ENCODE measurements around the gene HMX1.

The HMX1 gene

GRCh38 chr4:8849266-8850073 is 22.2 kb downstream of the HMX1 start:
- DNase-seq (ENCODE audit: low read depth, low spot score): no peak

GRCh38 chr4:8848507-8849265 is 23.0 kb downstream of the HMX1 start:
- DNase-seq (ENCODE audit: low read depth, low spot score): no peak
- H3K4me3 ChIP-seq (ENCODE audit: low read length): no peak overlapping the region

More at GRCh38 chr4:8849266-8850073, 22.2 kb downstream of the HMX1 start:
- H3K4me3 ChIP-seq (ENCODE audit: low read length): no peak overlapping the region

DNA sequence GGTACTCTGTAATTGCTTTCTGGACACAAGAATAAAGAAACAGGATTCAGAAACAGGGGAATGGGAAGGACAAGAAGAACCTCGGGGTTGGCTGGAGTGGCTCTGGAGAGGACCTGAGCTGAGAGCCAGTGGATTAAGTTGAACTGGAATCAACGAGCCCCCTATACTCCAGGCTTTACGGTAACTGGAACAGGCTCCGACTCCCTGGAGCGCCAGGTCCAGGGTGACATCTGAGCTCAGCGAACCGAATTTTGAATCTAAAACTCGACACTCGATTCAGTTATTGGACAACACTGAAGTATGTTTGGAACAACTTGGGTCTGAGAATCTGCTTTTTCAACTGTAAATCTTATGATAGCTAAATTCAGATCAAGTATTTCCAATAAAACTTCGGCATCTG is 23.9 kb downstream of the HMX1 start:
- no peak for DNase-seq (ENCODE audit: low read depth, low spot score)
- no peak overlapping the region for H3K4me3 ChIP-seq (ENCODE audit: low read length)

GRCh38 chr4:8847331-8847730 is 24.3 kb downstream of the HMX1 start:
- no peak for DNase-seq (ENCODE audit: low read depth, low spot score)
- no peak overlapping the region for H3K4me3 ChIP-seq (ENCODE audit: low read length)

- no peak for DNase-seq (ENCODE audit: low read depth, low spot score)
- no peak overlapping the region for H3K4me3 ChIP-seq (ENCODE audit: low read length)
Measured at GRCh38 chr4:8846826-8847225, 24.8 kb downstream of the HMX1 start.

DNA sequence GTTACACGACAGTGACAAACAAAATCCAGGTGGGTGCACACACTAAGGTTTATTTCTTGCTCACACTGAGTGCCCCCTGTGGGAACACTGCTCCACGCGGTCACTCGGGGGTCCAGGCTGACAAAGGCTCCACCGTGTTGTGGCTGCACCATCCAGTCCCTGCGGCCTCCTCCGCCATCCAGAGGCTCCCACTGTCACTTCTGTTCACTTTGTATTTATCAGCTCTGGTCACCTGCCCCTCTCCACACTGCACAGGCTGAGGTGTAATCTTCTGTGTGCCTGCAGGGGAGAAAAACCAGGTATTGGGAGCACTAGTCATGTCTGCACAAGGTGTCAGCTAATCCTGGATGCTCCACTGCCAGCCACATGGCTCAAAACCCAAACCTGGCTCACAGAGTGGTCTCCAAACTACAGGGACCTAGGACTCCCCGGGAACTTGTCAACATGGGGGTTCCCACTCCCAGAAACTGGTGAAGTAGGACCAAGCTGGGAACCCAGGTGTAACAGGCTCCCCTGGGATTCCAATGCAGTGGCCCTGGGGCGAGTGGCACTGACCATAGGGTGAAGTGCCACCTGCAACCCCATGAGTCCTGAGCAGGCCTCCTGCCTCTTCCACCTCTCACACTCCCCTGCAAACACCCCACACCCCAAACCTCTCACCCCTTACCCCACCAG is 25.5 kb downstream of the HMX1 start:
- no peak for DNase-seq (ENCODE audit: low read depth, low spot score)
- H3K4me3 ChIP-seq (ENCODE audit: low read length): no peak overlapping the region

DNA sequence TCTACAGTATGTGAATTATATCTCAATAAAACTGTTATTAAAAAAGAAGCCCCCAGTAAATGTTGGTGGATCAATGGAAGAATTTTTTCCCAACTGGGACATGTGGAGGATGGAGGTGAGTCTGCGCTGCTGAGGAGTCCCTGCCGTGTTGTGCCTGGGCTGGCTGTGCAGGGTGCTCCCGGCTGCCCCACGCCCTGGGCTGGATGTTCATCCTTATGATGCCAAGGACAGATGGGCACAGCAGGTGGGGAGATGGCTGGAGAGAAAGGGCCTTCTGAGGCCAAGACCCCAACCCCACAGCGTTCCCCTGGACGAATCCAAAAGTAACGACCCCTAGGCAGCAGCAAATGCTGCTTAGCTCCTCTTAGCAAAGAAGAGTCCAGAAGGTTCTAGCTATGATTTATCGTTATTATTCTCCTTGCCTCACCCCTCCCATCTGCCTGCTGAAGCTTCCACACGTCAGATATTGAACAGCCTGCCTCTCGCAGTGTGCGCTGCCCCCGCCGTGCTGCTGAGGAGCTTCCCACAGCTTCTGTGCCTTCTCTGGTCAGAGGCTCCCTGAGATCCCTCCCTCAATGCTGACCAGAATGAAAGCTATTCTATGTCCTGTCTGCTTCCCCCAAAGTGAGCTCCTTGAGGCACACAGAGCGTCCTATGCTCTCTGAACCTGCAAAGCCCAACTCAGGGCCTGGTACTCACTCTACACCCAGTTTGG is 26.5 kb downstream of the HMX1 start:
- DNase-seq (ENCODE audit: low read depth, low spot score): no peak
- H3K4me3 ChIP-seq (ENCODE audit: low read length): no peak overlapping the region

DNA sequence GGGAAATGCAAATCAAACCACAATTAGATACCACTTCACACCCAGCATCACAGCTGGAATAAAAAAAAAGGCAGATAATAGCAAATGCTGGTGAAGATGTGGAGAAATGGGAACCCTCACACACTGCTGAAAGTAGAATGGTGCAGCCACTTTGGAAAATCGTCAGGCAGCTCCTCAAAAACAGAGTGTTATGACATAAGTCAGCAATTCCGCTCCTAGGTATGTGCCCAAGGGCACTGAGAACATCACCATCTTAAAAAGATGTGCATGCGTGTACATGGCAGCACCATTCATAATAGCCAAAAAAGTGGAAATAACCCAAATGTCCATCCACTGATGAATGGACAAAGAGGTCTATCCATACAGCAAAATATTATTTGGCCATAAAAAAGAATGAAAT is 28.0 kb downstream of the HMX1 start:
- H3K4me3 ChIP-seq (ENCODE audit: low read length): no peak overlapping the region
- no peak for DNase-seq (ENCODE audit: low read depth, low spot score)

DNA sequence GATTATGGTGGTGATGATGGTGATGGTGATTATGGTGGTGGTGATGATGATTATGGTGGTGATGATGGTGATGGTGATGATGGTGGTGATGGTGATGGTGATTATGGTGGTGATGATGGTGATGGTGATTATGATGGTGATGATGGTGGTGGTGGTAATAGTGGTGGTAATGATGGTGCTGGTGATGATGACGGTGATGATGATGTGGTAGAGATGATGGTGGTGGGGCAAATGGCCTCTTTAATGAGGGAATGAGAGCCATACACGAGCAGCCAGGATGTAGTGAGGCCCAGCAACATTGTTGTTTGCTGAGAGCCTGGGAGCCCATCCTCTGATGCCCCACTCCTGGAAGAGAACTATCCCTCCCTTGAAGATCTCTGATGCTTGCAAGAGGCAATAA is 29.0 kb downstream of the HMX1 start:
- H3K4me3 ChIP-seq (ENCODE audit: low read length): no peak overlapping the region
- no peak for DNase-seq (ENCODE audit: low read depth, low spot score)

- H3K4me3 ChIP-seq (ENCODE audit: low read length): no peak overlapping the region
- no peak for DNase-seq (ENCODE audit: low read depth, low spot score)
Measured at GRCh38 chr4:8841678-8842268, 29.9 kb downstream of the HMX1 start.

- H3K4me3 ChIP-seq (ENCODE audit: low read length): no peak overlapping the region
- DNase-seq (ENCODE audit: low read depth, low spot score): no peak
Measured at GRCh38 chr4:8840816-8841455, 30.7 kb downstream of the HMX1 start.

GRCh38 chr4:8840006-8840793 is 31.4 kb downstream of the HMX1 start:
- H3K4me3 ChIP-seq (ENCODE audit: low read length): no peak overlapping the region
- DNase-seq (ENCODE audit: low read depth, low spot score): no peak

GRCh38 chr4:8838961-8839431 is 32.6 kb downstream of the HMX1 start:
- no peak for DNase-seq (ENCODE audit: low read depth, low spot score)
- H3K4me3 ChIP-seq (ENCODE audit: low read length): no peak overlapping the region

- DNase-seq (ENCODE audit: low read depth, low spot score): no peak
- H3K4me3 ChIP-seq (ENCODE audit: low read length): no peak overlapping the region
Measured at GRCh38 chr4:8838296-8838960, 33.2 kb downstream of the HMX1 start.

- DNase-seq (ENCODE audit: low read depth, low spot score): no peak
- H3K4me3 ChIP-seq (ENCODE audit: low read length): no peak overlapping the region
Measured at GRCh38 chr4:8837181-8837841, 34.3 kb downstream of the HMX1 start.

- no peak overlapping the region for H3K4me3 ChIP-seq (ENCODE audit: low read length)
- no peak for DNase-seq (ENCODE audit: low read depth, low spot score)
Measured at GRCh38 chr4:8836664-8837171, 34.9 kb downstream of the HMX1 start.

All from Jurkat, Clone E6-1 (cell line).